KOPT-K1 (cell line): ENCODE measurements around the gene EIF4A3.

Source experiments
- H3K27ac ChIP-seq: fragments of 200-600 bp; sonication (generic); 2 replicates; pipeline ENCODE4 v1.5.1; 2016; ENCODE audit warnings: antibody characterized with exemption, mild to moderate bottlenecking, low read depth, low read length; ENCODE audit not compliant: poor library complexity, severe bottlenecking
- H3K36me3 ChIP-seq: fragments of 200-600 bp; sonication (generic); 2 replicates; pipeline ENCODE4 v1.5.1; 2017; ENCODE audit warnings: antibody characterized with exemption, mild to moderate bottlenecking, low read length, moderate library complexity; ENCODE audit not compliant: insufficient read depth
- H3K9me3 ChIP-seq: fragments of 200-600 bp; sonication (generic); 2 replicates; pipeline ENCODE4 v1.5.1; 2017; ENCODE audit warnings: antibody characterized with exemption, low read length, mild to moderate bottlenecking; ENCODE audit not compliant: insufficient read depth, poor library complexity, severe bottlenecking

Gene EIF4A3

GRCh38 chr17:80132906-80133625 is 13.9 kb downstream of the EIF4A3 start:
- no peaks in the 10 kb centered on the region for H3K9me3 ChIP-seq
- H3K27ac ChIP-seq = no peak overlapping the region
- peaks cover 61% of the 10 kb centered on the region for H3K36me3 ChIP-seq

- H3K9me3 ChIP-seq = no peaks in the 10 kb centered on the region
- peaks cover 40% of the 10 kb centered on the region for H3K36me3 ChIP-seq
Measured at GRCh38 chr17:80130992-80131391, 15.9 kb downstream of the EIF4A3 start.

GRCh38 chr17:80129006-80129565 is 17.8 kb downstream of the EIF4A3 start:
- peaks cover 21% of the 10 kb centered on the region for H3K36me3 ChIP-seq
- no peak overlapping the region for H3K27ac ChIP-seq
- H3K9me3 ChIP-seq = no peaks in the 10 kb centered on the region

More at GRCh38 chr17:80130992-80131391, 15.9 kb downstream of the EIF4A3 start:
- no peak overlapping the region for H3K27ac ChIP-seq

GRCh38 chr17:80126449-80126715 is 20.5 kb downstream of the EIF4A3 start:
- Histone ChIP-seq H3K27ac (no peak overlapping the region), H3K9me3 (no peaks in the 10 kb centered on the region), H3K36me3 (no peaks in the 10 kb centered on the region)

GRCh38 chr17:80125656-80126448 is 21.1 kb downstream of the EIF4A3 start:
- no peaks in the 10 kb centered on the region for H3K36me3 ChIP-seq
- no peaks in the 10 kb centered on the region for H3K9me3 ChIP-seq
- no peak overlapping the region for H3K27ac ChIP-seq

- no peaks in the 10 kb centered on the region for H3K36me3 ChIP-seq
- H3K27ac ChIP-seq = no peak overlapping the region
- no peaks in the 10 kb centered on the region for H3K9me3 ChIP-seq
Measured at GRCh38 chr17:80124351-80124981, 22.5 kb downstream of the EIF4A3 start.

GRCh38 chr17:80123791-80124190 is 23.1 kb downstream of the EIF4A3 start:
- Histone ChIP-seq H3K9me3 (no peaks in the 10 kb centered on the region), H3K36me3 (no peaks in the 10 kb centered on the region), H3K27ac (no peak overlapping the region)

GRCh38 chr17:80122926-80123505 is 23.9 kb downstream of the EIF4A3 start:
- H3K36me3 ChIP-seq = no peaks in the 10 kb centered on the region
- H3K27ac ChIP-seq = no peak overlapping the region
- H3K9me3 ChIP-seq = no peaks in the 10 kb centered on the region

- no peaks in the 10 kb centered on the region for H3K9me3 ChIP-seq
- no peak overlapping the region for H3K27ac ChIP-seq
- no peaks in the 10 kb centered on the region for H3K36me3 ChIP-seq
Measured at GRCh38 chr17:80122026-80122575, 24.8 kb downstream of the EIF4A3 start.

GRCh38 chr17:80119839-80120238 is 27.1 kb downstream of the EIF4A3 start:
- Histone ChIP-seq H3K9me3 (peaks cover 6% of the 10 kb centered on the region), H3K27ac (no peak overlapping the region)

GRCh38 chr17:80119271-80119791 is 27.6 kb downstream of the EIF4A3 start:
- H3K9me3 ChIP-seq = peaks cover 6% of the 10 kb centered on the region
- no peak overlapping the region for H3K27ac ChIP-seq
- no peaks in the 10 kb centered on the region for H3K36me3 ChIP-seq

More at GRCh38 chr17:80119839-80120238, 27.1 kb downstream of the EIF4A3 start:
- no peaks in the 10 kb centered on the region for H3K36me3 ChIP-seq

- peaks cover 6% of the 10 kb centered on the region for H3K9me3 ChIP-seq
- H3K27ac ChIP-seq = no peak overlapping the region
- no peaks in the 10 kb centered on the region for H3K36me3 ChIP-seq
Measured at GRCh38 chr17:80118601-80119270, 28.2 kb downstream of the EIF4A3 start.

- Histone ChIP-seq H3K27ac (no peak overlapping the region), H3K9me3 (peaks cover 6% of the 10 kb centered on the region), H3K36me3 (no peaks in the 10 kb centered on the region)
Measured at GRCh38 chr17:80117491-80118401, 29.2 kb downstream of the EIF4A3 start.
